GM23338 (cell line): ENCODE results near the gene PSMC4. TPM values are rescaled to one million over a fixed set of nuclear protein-coding genes. Genes with fewer than 3 reads are reported as not detected.
A peak's percentile ranks its signal among the peaks of the same experiment; 100 is the strongest.

Experiments used
- ATAC-seq: fragments of 200-7000 bp; cut with Tn5 transposase; 3 replicates; pipeline ENCODE4 v1.9.1; 2020
- DNase-seq: peaks from one replicate; pipeline ENCODE4 v3.0.0-alpha.2; 2015; ENCODE audit warnings: low spot score
- H2AFZ ChIP-seq: fragments of 200-600 bp; sonication (generic); 2 replicates; pipeline ENCODE4 v1.8.0; 2016; ENCODE audit warnings: antibody characterized with exemption, mild to moderate bottlenecking, moderate library complexity
- H3F3A ChIP-seq: fragments of 200-600 bp; sonication (generic); replicated peaks from 2 replicates; pipeline ENCODE4 v1.8.0; 2017; ENCODE audit warnings: antibody characterized with exemption, mixed run types, low read depth
- H3K27ac ChIP-seq: fragments of 200-600 bp; sonication (generic); 2 replicates; pipeline ENCODE4 v1.6.1; 2016; ENCODE audit warnings: low read depth
- H3K27me3 ChIP-seq: fragments of 200-600 bp; sonication (generic); 2 replicates; pipeline ENCODE4 v1.8.0; 2016; ENCODE audit warnings: mild to moderate bottlenecking, mixed run types, moderate library complexity; ENCODE audit not compliant: insufficient read depth
- H3K36me3 ChIP-seq: fragments of 200-600 bp; sonication (generic); 2 replicates; pipeline ENCODE4 v1.8.0; 2016; ENCODE audit warnings: mild to moderate bottlenecking; ENCODE audit not compliant: insufficient read depth
- H3K4me1 ChIP-seq: fragments of 200-600 bp; sonication (generic); 2 replicates; pipeline ENCODE4 v1.8.0; 2016; ENCODE audit warnings: mild to moderate bottlenecking, moderate library complexity; ENCODE audit not compliant: insufficient read depth
- H3K4me2 ChIP-seq: fragments of 200-600 bp; sonication (generic); 2 replicates; pipeline ENCODE4 v1.7.1; 2017; ENCODE audit warnings: mixed run types
- H3K4me3 ChIP-seq: fragments of 200-600 bp; sonication (generic); 2 replicates; pipeline ENCODE4 v1.6.1; 2016; ENCODE audit warnings: mixed run types
- H3K79me2 ChIP-seq: fragments of 200-600 bp; sonication (generic); replicated peaks from 2 replicates; pipeline ENCODE4 v1.8.0; 2017; ENCODE audit warnings: mild to moderate bottlenecking; ENCODE audit not compliant: insufficient read depth
- H3K9me2 ChIP-seq: fragments of 200-600 bp; sonication (generic); 2 replicates; pipeline ENCODE4 v1.8.0; 2017; ENCODE audit not compliant: insufficient read depth
- H4K20me1 ChIP-seq: fragments of 200-600 bp; sonication (generic); replicated peaks from 2 replicates; pipeline ENCODE4 v1.8.0; 2017; ENCODE audit warnings: mild to moderate bottlenecking; ENCODE audit not compliant: insufficient read depth
- H3K27ac Mint-ChIP-seq: 2 replicates; pipeline ENCODE4 v1.8.0; 2020; ENCODE audit warnings: inconsistent platforms, mild to moderate bottlenecking, moderate library complexity, mixed read lengths
- H3K27me3 Mint-ChIP-seq: 3 replicates; pipeline ENCODE4 v1.8.0; 2022; ENCODE audit warnings: low read depth, mild to moderate bottlenecking, moderate library complexity, mixed read lengths, inconsistent platforms; ENCODE audit not compliant: insufficient read depth, poor library complexity
- H3K36me3 Mint-ChIP-seq: 3 replicates; pipeline ENCODE4 v1.8.0; 2021; ENCODE audit warnings: low read depth, mild to moderate bottlenecking, inconsistent platforms, moderate library complexity, mixed read lengths
- H3K4me1 Mint-ChIP-seq: 3 replicates; pipeline ENCODE4 v1.8.0; 2020; ENCODE audit warnings: mild to moderate bottlenecking, inconsistent platforms, mixed read lengths
- H3K4me3 Mint-ChIP-seq: 3 replicates; pipeline ENCODE4 v1.8.0; 2021; ENCODE audit warnings: moderate library complexity, mild to moderate bottlenecking, inconsistent platforms, mixed read lengths
- H3K9me3 Mint-ChIP-seq: 3 replicates; pipeline ENCODE4 v1.8.0; 2020; ENCODE audit warnings: moderate library complexity, mild to moderate bottlenecking, inconsistent platforms, mixed read lengths
- CREB1 ChIP-seq: fragments of 250-450 bp; sonication (Bioruptor Pico); IDR thresholded peaks from 2 replicates; pipeline ENCODE4 v1.5.0; 2020; ENCODE audit warnings: low read depth, mild to moderate bottlenecking, moderate library complexity
- CTCF ChIP-seq, 2 experiments: fragments of 200-600 bp in 1 of 2; sonication (generic) in 1 of 2; conservative IDR thresholded peaks; 2 replicates each; pipeline versions ENCODE4 v1.5.1 to v1.6.1; 2016 to 2017; ENCODE audit warnings: antibody characterized with exemption in 2 of 2, low read depth in 2 of 2, mild to moderate bottlenecking in 2 of 2, moderate library complexity in 1 of 2
- EZH2phosphoT487 ChIP-seq: fragments of 200-600 bp; sonication (generic); IDR thresholded peaks from one replicate; pipeline ENCODE4 v1.8.1; 2018; ENCODE audit warnings: antibody characterized with exemption; ENCODE audit not compliant: unreplicated experiment
- NANOG ChIP-seq: IDR thresholded peaks from 2 replicates; pipeline ENCODE4 v1.6.1; 2016; ENCODE audit warnings: antibody characterized with exemption, borderline replicate concordance
- POLR2AphosphoS5 ChIP-seq: IDR thresholded peaks from 2 replicates; pipeline ENCODE4 v1.6.1; 2016; ENCODE audit warnings: antibody characterized with exemption, low read depth
- STAT1 ChIP-seq: IDR thresholded peaks from one replicate; pipeline ENCODE4 v1.6.1; 2016; ENCODE audit warnings: antibody characterized with exemption; ENCODE audit not compliant: unreplicated experiment
- ZNF114 ChIP-seq: fragments of 250-450 bp; sonication (Bioruptor Pico); IDR thresholded peaks from 2 replicates; pipeline ENCODE4 v1.5.0; 2020; ENCODE audit warnings: mild to moderate bottlenecking, moderate library complexity
- ZNF331 ChIP-seq: fragments of 250-450 bp; sonication (Bioruptor Pico); IDR thresholded peaks from 2 replicates; pipeline ENCODE4 v1.5.0; 2020; ENCODE audit warnings: low read depth, mild to moderate bottlenecking, moderate library complexity
- ZNF462 ChIP-seq: fragments of 250-450 bp; sonication (Bioruptor Pico); IDR thresholded peaks from 2 replicates; pipeline ENCODE4 v1.5.0; 2020; ENCODE audit warnings: mild to moderate bottlenecking, moderate library complexity
- polyA plus RNA-seq: library from polyadenylated mRNA; unstranded; fragments of >200 nt; fragmentation: Nextera tagmentation; extraction: Ambion mirVana; gene quantifications from 2 replicates; pipeline ENCODE4 v1.2.1, GENCODE V29; 2016
- total RNA-seq: library from RNA; depleted of rRNA; stranded (reverse); fragments of >200 nt; shearing (Covaris generic); gene quantifications from 2 replicates; pipeline ENCODE4 v1.2.3, GENCODE V29; 2014

PSMC4 gene
- total and polyA plus RNA-seq, 2 experiments from 2014 or later: 135 to 147 TPM

- no peak for TF ChIP-seq ZNF462
- no peak for TF ChIP-seq POLR2AphosphoS5
- no peak for TF ChIP-seq EZH2phosphoT487
These were observed 38.7 kb downstream of the PSMC4 start (continued) for GRCh38 chr19:40009674-40010073.

- ATAC-seq (no peak), DNase-seq (peak; percentile 15)
- Histone ChIP-seq H4K20me1 (no peaks in the 10 kb centered on the region), H3K4me1 (no peaks in the 10 kb centered on the region), H3K79me2 (no peaks in the 10 kb centered on the region), H3K27ac (no peak overlapping the region), H3K27me3 (no peaks in the 10 kb centered on the region), H3K4me2 (no peak overlapping the region), H3K9me2 (no peaks in the 10 kb centered on the region), H2AFZ (no peak overlapping the region), H3K4me3 (no peak overlapping the region), H3K36me3 (peaks cover 19% of the 10 kb centered on the region; the same call in 1 of the 2 replicates), H3F3A (no peaks in the 10 kb centered on the region)
- Mint-ChIP-seq H3K36me3 (peaks cover 51% of the 10 kb centered on the region), H3K27me3 (no peaks in the 10 kb centered on the region), H3K4me1 (no peaks in the 10 kb centered on the region), H3K9me3 (peaks cover 88% of the 10 kb centered on the region), H3K4me3 (no peak overlapping the region), H3K27ac (no peak overlapping the region)
- TF ChIP-seq STAT1: no peak
- TF ChIP-seq CTCF (conservative IDR thresholded peaks at IDR 0.05; ENCODE audit: low read depth in 2 of 2): no peak
- no peak for TF ChIP-seq NANOG
- no peak for TF ChIP-seq ZNF331 (CRISPR knock-in tag)
- no peak for TF ChIP-seq CREB1 (CRISPR knock-in tag)
- no peak for TF ChIP-seq ZNF114 (CRISPR knock-in tag)
- TF ChIP-seq ZNF462: no peak
These were observed 43.0 kb downstream of the PSMC4 start for GRCh38 chr19:40013991-40014390.
